Activated CD4-positive, alpha-beta memory T cell treated with anti-CD3 and anti-CD28 coated beads, Interleukin-2, amount 10 ng/mL, durations not matched to agents 7 days and 5 days (primary cell): ENCODE data around the gene SRGAP1. TPM values are rescaled to one million over a fixed set of nuclear protein-coding genes. Genes with fewer than 3 reads are reported as not detected.

Source experiments
- CTCF ChIA-PET: fragments of 350-600 bp; sonication (Branson Sonifier 250); formaldehyde crosslinking; loops from one replicate; lab custom pipeline; 2021; ENCODE audit warnings: antibody characterized with exemption, inconsistent platforms; lab: Charles Lee
- POLR2A ChIA-PET: fragments of 350-600 bp; sonication (Branson Sonifier 250); formaldehyde crosslinking; loops from one replicate; lab custom pipeline; 2021; ENCODE audit warnings: antibody characterized with exemption; lab: Charles Lee
- DNase-seq: peaks from one replicate; pipeline ENCODE4 v3.0.0-alpha.2; 2020
- H3K27ac Mint-ChIP-seq: one replicate; pipeline ENCODE4 v1.8.0; 2021; ENCODE audit warnings: mild to moderate bottlenecking, mixed read lengths
- H3K27me3 Mint-ChIP-seq: one replicate; pipeline ENCODE4 v1.8.0; 2021; ENCODE audit warnings: mixed read lengths
- H3K36me3 Mint-ChIP-seq: one replicate; pipeline ENCODE4 v1.8.0; 2021; ENCODE audit warnings: low read depth, mixed read lengths
- H3K4me1 Mint-ChIP-seq: one replicate; pipeline ENCODE4 v1.8.0; 2021; ENCODE audit warnings: mixed read lengths
- H3K4me3 Mint-ChIP-seq: one replicate; pipeline ENCODE4 v1.8.0; 2021; ENCODE audit warnings: mild to moderate bottlenecking, mixed read lengths
- H3K9me3 Mint-ChIP-seq: one replicate; pipeline ENCODE4 v1.8.0; 2021; ENCODE audit warnings: mixed read lengths
- total RNA-seq, 2 experiments: library from RNA; stranded (reverse); gene quantifications; one replicate each; pipeline ENCODE4 v1.2.3, GENCODE V29; 2021

SRGAP1 gene
- total RNA-seq: not detected

DNA sequence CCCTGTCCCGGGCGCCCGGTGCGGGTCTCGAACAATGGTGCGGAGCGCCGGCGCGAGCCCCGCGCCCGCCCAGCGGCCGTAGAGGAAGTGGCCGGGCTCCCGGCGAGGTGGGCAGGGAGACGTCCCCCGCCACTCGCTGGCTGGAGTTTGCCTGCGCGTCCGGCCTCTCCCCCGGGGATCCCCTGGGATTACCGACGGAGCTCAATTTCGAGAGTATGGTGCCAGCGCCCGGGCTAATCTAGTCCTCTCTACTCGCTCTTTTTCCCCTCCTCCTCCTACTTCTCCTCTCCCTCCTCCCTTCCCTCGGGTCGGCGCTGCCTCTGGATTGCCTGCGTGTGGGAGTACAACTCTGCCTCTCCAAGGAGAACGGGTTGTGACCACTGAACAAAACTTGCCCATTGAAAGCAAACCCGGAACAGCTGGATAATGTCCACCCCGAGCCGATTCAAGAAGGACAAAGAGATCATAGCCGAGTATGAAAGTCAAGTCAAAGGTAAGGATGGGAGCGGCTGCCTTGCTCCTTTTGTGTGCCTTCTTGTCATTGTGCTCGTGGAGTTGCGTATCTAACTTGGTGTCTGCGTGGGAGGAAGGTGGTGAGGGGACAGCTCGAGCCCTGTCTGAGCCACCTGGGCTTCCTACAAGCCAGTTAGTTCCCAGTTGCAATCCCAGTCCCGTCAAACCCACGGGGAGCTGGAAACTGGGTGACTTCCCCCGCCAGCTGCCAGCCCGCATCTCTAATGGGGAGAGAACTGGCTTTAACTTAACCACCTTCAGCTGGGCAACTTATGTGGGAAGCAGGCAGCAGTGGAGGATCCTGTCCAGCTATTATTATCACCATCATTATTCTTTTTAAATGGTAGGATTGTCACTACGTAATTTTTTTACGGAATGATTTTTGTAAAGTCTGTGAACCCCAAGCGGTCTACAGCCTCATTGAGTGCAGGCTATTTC is at the start of gene SRGAP1:
SRGAP1 (plus strand) TSS at position 310 of the 951 bp plus-strand sequence; CDS start at position 427, 117 bp downstream.
- ChIA-PET POLR2A (interaction anchor here (1.3 kb wide), 1 partner anchor 533 kb away, joined by 3 read pairs; no protein-coding TSS in a partner anchor), CTCF (interaction anchor here (0.8 to 1.1 kb wide), 6 partner anchors 9 to 411 kb away, joined by 3 to 5 read pairs (median 4); no protein-coding TSS in a partner anchor)
- Mint-ChIP-seq H3K27me3 (peaks cover 37% of the 10 kb centered on the region), H3K36me3 (no peaks in the 10 kb centered on the region), H3K4me1 (peaks cover 10% of the 10 kb centered on the region), H3K27ac (no peak within 1 kb of the TSS), H3K4me3 (peak within 1 kb of the TSS; percentile 80), H3K9me3 (no peaks in the 10 kb centered on the region)
- no peak for DNase-seq

DNA sequence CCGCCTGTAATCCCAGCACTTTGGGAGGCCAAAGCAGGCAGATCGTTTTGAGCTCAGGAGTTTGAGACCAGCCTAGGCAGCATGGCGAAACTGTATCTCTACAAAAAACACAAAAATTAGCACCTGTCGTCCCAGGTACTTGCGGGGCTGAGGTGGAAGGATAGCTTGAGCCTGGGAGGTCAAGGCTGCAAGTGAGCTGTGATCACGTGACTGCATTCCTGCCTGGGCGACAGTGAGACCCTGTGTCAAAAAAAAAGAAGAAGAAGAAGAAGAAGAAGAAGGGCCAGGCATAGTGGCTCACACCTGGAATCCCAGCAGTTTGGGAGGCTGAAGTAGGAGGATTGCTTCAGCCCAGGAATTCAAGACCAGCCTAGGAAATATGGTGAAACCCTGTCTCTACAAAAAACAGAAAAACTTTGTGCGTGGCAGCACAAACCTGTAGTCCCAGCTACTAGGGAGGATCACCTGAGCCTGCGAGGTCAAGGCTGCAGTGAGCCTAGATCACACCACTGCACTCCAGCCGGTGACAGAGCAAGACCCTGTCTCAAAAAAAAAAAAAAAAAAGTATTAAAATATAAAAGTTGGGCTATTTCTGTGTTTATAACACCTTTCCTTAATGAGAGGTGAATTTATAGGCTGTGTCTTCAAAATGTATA is 49.3 kb upstream of the SRGAP1 start:
- CTCF ChIA-PET: no interaction called here
- no peaks in the 10 kb centered on the region for H3K4me1 Mint-ChIP-seq
- no peaks in the 10 kb centered on the region for H3K9me3 Mint-ChIP-seq
- H3K36me3 Mint-ChIP-seq: peaks cover 5% of the 10 kb centered on the region
- DNase-seq: no peak
- H3K4me3 Mint-ChIP-seq: no peak overlapping the region
- no peak overlapping the region for H3K27ac Mint-ChIP-seq
- H3K27me3 Mint-ChIP-seq: no peaks in the 10 kb centered on the region
- POLR2A ChIA-PET: interaction anchor here (0.9 kb wide), 1 partner anchor 13 kb away, joined by 3 read pairs; no protein-coding TSS in a partner anchor

DNA sequence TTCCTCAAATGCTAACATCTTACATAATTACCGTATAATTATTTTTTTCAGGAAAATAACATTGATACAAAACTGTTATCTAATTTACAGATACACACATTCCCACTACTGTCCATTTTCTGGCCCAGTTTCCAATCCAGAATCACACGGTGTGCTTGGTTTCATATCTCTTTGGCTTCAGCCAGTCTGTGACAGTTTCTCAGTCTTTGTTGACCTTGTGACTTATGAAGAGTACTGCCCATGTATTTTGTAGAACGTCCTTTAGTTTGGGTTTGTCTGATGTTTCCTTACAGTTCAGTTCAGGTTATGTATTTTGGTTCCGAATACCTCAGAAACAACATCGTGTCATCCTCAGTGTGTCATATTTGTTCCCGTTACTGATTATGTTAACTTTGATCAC is 48.6 kb upstream of the SRGAP1 start:
- H3K27me3 Mint-ChIP-seq: no peaks in the 10 kb centered on the region
- no peaks in the 10 kb centered on the region for H3K9me3 Mint-ChIP-seq
- ChIA-PET CTCF (no interaction called here), POLR2A (no interaction called here)
- H3K4me1 Mint-ChIP-seq: no peaks in the 10 kb centered on the region
- no peak overlapping the region for H3K27ac Mint-ChIP-seq
- H3K4me3 Mint-ChIP-seq: no peak overlapping the region
- no peaks in the 10 kb centered on the region for H3K36me3 Mint-ChIP-seq
- DNase-seq: no peak

DNA sequence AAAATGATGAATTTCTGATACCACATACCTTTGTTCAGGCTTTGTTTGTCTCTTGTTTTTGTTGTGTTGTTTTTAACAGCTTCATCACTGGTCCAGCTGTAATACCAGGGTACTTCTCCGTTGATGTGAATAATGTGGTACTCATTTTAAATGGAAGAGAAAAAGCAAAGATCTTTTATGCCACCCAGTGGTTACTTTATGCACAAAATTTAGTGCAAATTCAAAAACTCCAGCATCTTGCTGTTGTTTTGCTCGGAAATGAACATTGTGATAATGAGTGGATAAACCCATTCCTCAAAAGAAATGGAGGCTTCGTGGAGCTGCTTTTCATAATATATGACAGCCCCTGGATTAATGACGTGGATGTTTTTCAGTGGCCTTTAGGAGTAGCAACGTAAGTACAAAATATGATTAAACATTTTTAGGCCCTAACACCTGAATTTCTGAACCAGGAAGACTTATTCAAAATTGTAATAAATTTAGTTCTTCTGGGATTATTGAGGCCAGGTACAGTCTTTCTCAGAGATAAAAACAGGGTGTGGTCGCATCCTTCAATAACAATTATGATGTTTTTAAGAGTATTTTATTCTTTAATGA is 42.4 kb upstream of the SRGAP1 start:
- ChIA-PET CTCF (interaction anchor here (0.8 to 2.3 kb wide), 10 partner anchors 8 to 384 kb away, joined by 3 to 8 read pairs (median 3); no protein-coding TSS in a partner anchor), POLR2A (no interaction called here)
- H3K27me3 Mint-ChIP-seq: no peaks in the 10 kb centered on the region
- H3K4me3 Mint-ChIP-seq: no peak overlapping the region
- no peak overlapping the region for H3K27ac Mint-ChIP-seq
- H3K9me3 Mint-ChIP-seq: no peaks in the 10 kb centered on the region
- H3K36me3 Mint-ChIP-seq: no peaks in the 10 kb centered on the region
- no peaks in the 10 kb centered on the region for H3K4me1 Mint-ChIP-seq
- DNase-seq: no peak

DNA sequence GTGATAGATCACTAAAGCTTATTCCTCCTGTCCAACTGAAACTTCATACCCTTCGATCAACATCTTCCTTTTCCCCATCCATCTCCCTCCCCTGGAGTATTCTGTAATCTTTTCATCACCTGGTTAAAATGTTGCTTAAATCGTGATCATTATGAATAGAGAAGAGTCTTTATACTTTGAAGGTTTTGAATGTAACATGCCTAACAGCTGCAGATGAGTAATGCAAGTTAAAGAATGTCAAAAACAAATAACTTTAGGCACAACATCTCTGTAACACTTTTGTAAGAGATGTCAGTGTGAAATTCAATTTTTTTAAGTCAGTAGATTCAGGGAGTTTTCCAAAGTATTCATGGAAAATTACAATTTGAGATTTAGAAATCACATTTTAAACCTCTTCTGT is 39.8 kb upstream of the SRGAP1 start:
- CTCF ChIA-PET: no interaction called here
- H3K27ac Mint-ChIP-seq: no peak overlapping the region
- no peaks in the 10 kb centered on the region for H3K9me3 Mint-ChIP-seq
- H3K36me3 Mint-ChIP-seq: no peaks in the 10 kb centered on the region
- DNase-seq: no peak
- H3K27me3 Mint-ChIP-seq: no peaks in the 10 kb centered on the region
- POLR2A ChIA-PET: no interaction called here
- H3K4me3 Mint-ChIP-seq: no peak overlapping the region
- no peaks in the 10 kb centered on the region for H3K4me1 Mint-ChIP-seq

DNA sequence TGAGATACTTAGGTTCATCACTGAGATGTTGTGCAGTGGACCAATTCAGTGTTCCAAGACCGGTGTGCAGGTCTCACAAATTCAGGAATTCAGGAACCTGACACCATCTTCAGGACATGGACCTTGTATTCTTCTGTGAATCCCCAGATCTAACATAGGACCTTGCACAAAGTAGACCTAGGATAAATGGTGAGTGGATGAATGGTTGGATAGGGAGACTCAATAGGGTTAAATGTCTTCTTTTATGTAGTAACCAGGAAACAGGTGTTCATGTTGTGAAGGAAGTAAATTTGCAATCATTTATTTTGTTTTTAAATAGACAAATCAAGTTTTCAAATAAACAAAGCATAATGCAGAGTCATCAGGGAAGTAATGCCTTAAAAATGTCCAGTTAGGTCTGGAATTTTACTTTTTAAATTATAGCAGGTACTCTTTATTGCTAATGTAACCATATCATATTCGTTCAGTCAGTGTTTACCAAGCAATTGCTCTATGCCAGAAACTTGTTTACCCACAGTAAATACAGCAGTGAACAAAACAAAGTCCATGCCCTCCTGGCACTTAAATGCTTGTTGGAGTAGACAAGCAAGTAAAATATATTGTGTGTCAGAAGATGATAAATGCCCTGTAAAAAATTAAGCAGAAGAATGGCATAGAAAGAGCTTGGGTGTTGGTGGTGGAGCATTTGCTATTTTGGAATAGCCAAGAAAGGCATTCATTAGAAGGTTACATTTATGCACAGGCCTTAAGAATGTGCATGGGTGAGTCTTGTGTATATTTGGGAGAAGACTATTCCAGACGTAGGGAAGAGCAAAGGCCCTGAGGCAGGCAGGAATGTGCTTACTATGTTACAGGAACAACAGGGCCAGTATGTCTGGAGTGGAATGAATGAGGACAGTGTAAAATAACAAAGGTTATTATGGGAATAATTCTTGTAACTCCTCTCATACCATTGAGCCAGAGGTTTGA is 38.5 kb upstream of the SRGAP1 start:
- DNase-seq: no peak
- Mint-ChIP-seq H3K4me3 (no peak overlapping the region), H3K9me3 (no peaks in the 10 kb centered on the region), H3K4me1 (no peaks in the 10 kb centered on the region), H3K27me3 (no peaks in the 10 kb centered on the region), H3K27ac (no peak overlapping the region), H3K36me3 (no peaks in the 10 kb centered on the region)
- POLR2A ChIA-PET: no interaction called here
- CTCF ChIA-PET: no interaction called here

DNA sequence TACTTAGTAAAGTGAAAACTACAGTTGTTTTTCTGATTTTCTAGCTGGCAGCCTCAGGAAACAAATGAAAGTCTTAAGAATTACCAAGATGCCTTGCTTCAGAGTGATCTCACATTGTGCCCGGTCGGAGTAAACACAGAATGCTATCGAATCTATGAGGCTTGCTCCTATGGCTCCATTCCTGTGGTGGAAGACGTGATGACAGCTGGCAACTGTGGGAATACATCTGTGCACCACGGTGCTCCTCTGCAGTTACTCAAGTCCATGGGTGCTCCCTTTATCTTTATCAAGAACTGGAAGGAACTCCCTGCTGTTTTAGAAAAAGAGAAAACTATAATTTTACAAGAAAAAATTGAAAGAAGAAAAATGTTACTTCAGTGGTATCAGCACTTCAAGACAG is 35.9 kb upstream of the SRGAP1 start:
- H3K27ac Mint-ChIP-seq: no peak overlapping the region
- ChIA-PET CTCF (no interaction called here), POLR2A (no interaction called here)
- no peaks in the 10 kb centered on the region for H3K27me3 Mint-ChIP-seq
- no peak overlapping the region for H3K4me3 Mint-ChIP-seq
- no peaks in the 10 kb centered on the region for H3K4me1 Mint-ChIP-seq
- DNase-seq: no peak
- H3K9me3 Mint-ChIP-seq: no peaks in the 10 kb centered on the region
- H3K36me3 Mint-ChIP-seq: no peaks in the 10 kb centered on the region

DNA sequence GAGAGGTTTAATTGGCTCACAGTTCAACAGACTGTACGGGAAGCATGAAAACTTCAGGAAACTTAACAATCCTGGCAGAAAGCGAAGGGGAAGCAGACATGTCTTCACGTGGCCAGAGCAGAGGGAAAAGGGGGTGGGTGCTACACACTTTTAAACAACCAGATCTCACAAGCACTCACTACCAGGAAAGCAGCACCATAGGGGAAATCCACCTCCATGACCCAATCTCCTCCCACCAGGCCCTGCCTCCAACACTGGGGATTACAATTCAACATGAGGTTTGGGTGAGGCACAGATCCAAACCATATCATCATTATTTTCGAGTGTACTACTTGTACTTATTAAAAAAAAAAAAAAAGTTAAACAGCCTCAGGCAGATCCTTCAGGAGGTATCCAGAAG is 34.9 kb upstream of the SRGAP1 start:
- no peaks in the 10 kb centered on the region for H3K27me3 Mint-ChIP-seq
- POLR2A ChIA-PET: no interaction called here
- H3K4me1 Mint-ChIP-seq: peaks cover 1% of the 10 kb centered on the region
- DNase-seq: no peak
- no peaks in the 10 kb centered on the region for H3K9me3 Mint-ChIP-seq
- H3K27ac Mint-ChIP-seq: no peak overlapping the region
- CTCF ChIA-PET: interaction anchor here (1.1 kb wide), 1 partner anchor 8 kb away, joined by 3 read pairs; no protein-coding TSS in a partner anchor
- no peaks in the 10 kb centered on the region for H3K36me3 Mint-ChIP-seq
- H3K4me3 Mint-ChIP-seq: no peak overlapping the region

DNA sequence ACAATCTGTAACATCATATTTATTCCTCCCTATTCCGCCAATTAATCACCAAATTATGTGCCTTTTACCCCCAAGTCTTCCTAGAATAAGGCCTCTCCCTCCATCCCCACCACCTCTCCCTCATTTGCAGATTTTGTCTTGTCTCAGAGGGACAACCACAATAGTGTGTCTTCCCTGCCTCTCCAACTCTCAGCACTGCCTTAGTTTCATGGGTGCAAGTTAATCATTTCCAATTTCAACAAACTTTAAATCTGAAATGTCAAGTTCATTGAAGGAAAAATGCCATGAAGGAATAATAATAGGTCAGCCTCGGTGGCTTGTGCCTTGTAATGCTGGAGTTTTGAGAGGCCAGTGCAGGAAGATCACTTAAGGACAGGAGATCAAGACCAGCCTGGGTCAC is 33.2 kb upstream of the SRGAP1 start:
- peaks cover 10% of the 10 kb centered on the region for H3K4me1 Mint-ChIP-seq
- H3K27ac Mint-ChIP-seq: no peak overlapping the region
- no peak overlapping the region for H3K4me3 Mint-ChIP-seq
- no peaks in the 10 kb centered on the region for H3K9me3 Mint-ChIP-seq
- no peaks in the 10 kb centered on the region for H3K36me3 Mint-ChIP-seq
- ChIA-PET POLR2A (no interaction called here), CTCF (no interaction called here)
- H3K27me3 Mint-ChIP-seq: no peaks in the 10 kb centered on the region
- DNase-seq: no peak

DNA sequence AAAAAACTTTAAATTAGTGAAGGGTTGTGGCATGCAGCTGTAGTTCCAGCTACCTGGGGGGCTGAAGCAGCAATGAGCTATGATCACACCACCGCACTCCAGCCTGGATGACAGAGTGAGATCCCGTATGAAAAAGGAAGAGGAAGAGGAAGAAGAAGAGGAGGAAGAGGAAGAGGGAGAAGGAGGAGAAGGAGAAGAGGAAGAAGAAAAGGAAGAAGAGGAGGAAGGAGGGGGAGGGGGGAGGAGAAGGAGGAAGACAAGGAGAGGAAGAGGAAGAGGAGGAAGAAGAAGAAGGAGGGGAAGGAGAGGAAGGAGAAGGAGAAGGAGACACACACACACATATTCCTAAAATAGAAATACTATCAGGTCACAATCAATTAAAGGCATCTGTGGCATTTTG is 32.7 kb upstream of the SRGAP1 start:
- Mint-ChIP-seq H3K36me3 (no peaks in the 10 kb centered on the region), H3K27ac (no peak overlapping the region), H3K9me3 (no peaks in the 10 kb centered on the region), H3K4me3 (no peak overlapping the region), H3K4me1 (peaks cover 10% of the 10 kb centered on the region), H3K27me3 (no peaks in the 10 kb centered on the region)
- DNase-seq: no peak
- ChIA-PET POLR2A (no interaction called here), CTCF (no interaction called here)

DNA sequence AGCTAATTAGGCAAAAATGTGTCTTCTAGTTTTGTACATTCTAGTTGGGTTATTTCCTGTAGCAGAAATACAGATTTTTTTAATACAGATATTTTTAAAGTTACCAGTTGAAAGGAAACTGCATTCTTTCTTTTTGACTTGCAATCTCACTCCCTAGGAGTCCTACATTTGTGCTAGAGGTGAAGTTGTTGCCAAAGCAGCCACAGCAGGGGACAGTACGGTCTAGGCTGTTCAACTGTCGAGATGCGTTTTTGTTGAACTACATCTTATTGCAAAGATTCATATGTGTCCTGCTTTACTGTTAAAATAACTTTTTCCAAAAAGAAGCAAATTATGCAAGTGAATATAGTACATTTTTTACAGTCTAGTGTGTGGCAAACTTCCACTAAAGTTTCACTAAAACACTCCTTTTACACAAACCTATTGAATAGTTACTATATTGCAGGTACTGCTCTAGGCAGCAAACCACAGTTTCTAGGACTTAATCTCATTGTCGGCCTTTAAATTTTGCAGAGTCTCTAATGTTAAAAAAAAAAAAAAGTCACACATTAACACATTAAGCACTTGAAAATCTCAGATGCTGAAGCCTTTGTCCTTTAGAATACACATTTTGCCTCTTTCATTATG is 30.2 kb upstream of the SRGAP1 start:
- DNase-seq: no peak
- ChIA-PET POLR2A (no interaction called here), CTCF (interaction anchor here (0.7 kb wide), 1 partner anchor 683 kb away, joined by 3 read pairs; no protein-coding TSS in a partner anchor)
- Mint-ChIP-seq H3K9me3 (peaks cover 3% of the 10 kb centered on the region), H3K27me3 (no peaks in the 10 kb centered on the region), H3K27ac (peak overlapping the region; percentile 55), H3K36me3 (no peaks in the 10 kb centered on the region), H3K4me3 (no peak overlapping the region), H3K4me1 (peaks cover 10% of the 10 kb centered on the region)

DNA sequence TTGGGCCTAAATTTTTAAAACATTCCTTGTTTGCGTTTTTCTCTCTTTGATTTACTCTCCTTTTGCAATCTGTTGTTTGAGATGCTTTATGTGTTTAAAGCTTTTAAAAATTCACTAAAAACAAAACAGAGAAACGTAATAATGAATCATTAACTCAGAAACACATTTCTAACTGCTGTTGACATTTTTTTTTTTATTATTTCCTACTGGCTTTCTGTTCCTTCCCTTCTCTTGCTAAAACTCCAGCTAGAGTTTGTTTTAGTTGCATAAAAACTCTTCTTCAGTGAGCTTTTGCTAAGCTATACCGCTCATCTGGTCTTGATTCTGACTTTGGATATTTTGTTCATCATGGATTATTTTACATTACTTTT is 29.0 kb upstream of the SRGAP1 start:
- ChIA-PET CTCF (interaction anchor here (1.1 kb wide), 1 partner anchor 1075 kb away, joined by 3 read pairs; no protein-coding TSS in a partner anchor), POLR2A (no interaction called here)
- H3K4me3 Mint-ChIP-seq: no peak overlapping the region
- peaks cover 3% of the 10 kb centered on the region for H3K9me3 Mint-ChIP-seq
- H3K27ac Mint-ChIP-seq: no peak overlapping the region
- no peaks in the 10 kb centered on the region for H3K36me3 Mint-ChIP-seq
- peaks cover 10% of the 10 kb centered on the region for H3K4me1 Mint-ChIP-seq
- no peak for DNase-seq
- H3K27me3 Mint-ChIP-seq: peaks cover 5% of the 10 kb centered on the region
